ENCODE results near the gene RTKN2.

- TF ChIP-seq CTCF (IDR thresholded peaks at IDR 0.05) (no peak), EP300 (IDR thresholded peaks at IDR 0.05) (no peak), POLR2A (IDR thresholded peaks at IDR 0.05) (no peak)
Measured at GRCh38 chr10:62183857-62184795, 84.5 kb downstream of the RTKN2 start.
